Stimulated activated CD4-positive, alpha-beta T cell treated with anti-CD3 and anti-CD28 coated beads, TNF-alpha, amount 100 ng/mL, for 48 hours (primary cell): Measurements from ENCODE around the gene DNM2.
"Not testable (repeated sequence)": the region's sequence is repeated elsewhere in the genome, so short reads cannot be mapped to it uniquely, and the experiment has no call there.

Experiments
- DNase-seq, 3 donors: peaks; one replicate each; pipeline ENCODE4 v3.0.0-alpha.2; 2020; ENCODE audit warnings: low read depth in 3 of 3

The DNM2 gene

DNA sequence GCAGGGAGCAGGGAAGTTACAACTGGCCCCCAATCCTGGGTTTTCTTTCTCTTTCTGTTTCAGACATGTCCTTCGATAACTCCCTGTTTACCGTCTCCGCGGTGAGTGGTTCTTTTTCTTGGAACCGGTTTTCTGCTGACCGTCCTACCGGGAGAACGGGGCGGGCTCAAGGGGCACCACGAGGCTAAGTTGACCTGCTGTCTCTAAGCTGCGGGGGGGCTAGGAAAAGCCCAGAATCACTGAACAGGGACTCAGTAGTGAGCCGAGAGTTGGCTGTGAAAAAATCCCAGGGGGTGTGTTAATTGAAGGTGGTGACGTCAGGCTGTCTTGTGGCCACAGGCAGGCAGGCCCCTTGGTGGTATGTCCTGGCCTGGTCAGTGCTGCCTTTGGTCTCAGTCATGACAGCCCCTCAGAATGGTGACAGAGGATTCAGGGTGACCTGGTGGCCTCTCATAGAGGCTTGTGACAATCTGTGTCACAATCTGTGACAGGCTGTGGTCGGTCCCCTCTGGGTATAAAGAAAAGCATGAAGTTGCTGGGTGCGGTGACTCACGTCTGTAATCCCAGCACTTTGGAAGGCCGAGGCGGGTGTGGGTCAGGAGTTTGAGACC, 145.3 kb downstream of the DNM2 start:
- DNase-seq, result no peak

DNA sequence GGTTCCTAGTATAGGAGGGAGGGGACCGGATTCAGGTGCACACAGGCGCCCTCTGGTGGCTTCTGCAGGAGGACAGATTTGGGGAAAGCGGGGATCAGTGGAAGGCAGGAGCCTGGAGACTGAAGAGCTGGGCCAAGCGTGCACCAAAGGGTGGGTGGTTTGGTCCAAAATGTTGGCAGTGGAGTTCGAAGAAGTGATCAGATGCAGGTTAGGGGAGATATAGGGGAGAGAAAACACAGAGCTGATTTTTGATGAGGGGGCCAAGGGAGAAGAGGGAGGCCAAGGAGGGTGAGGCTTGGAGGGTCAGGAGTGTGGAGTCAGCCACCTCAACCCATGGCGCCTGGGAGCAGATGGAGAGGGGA, 146.6 kb downstream of the DNM2 start:
- peak; percentile 67 to 80 (median 73) for DNase-seq

DNA sequence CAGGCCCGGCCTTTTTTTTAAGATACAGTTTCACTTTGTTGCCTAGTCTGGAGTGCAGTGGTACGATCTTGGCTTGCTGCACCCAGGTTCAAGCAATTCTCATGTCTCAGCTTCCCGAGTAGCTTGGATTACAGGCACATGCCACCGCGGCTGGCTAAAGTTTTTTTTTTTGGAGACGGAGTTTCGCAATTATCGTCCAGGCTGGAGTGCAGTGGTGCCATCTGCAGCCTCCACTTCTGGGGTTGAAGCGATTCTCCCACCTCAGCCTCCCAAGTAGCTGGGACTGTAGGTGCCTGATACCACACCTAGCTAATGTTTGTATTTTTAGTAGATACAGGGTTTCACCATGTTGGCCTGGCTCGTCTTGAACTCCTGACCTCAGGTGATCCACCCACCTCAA, 148.6 kb downstream of the DNM2 start:
- no peak for DNase-seq

DNA sequence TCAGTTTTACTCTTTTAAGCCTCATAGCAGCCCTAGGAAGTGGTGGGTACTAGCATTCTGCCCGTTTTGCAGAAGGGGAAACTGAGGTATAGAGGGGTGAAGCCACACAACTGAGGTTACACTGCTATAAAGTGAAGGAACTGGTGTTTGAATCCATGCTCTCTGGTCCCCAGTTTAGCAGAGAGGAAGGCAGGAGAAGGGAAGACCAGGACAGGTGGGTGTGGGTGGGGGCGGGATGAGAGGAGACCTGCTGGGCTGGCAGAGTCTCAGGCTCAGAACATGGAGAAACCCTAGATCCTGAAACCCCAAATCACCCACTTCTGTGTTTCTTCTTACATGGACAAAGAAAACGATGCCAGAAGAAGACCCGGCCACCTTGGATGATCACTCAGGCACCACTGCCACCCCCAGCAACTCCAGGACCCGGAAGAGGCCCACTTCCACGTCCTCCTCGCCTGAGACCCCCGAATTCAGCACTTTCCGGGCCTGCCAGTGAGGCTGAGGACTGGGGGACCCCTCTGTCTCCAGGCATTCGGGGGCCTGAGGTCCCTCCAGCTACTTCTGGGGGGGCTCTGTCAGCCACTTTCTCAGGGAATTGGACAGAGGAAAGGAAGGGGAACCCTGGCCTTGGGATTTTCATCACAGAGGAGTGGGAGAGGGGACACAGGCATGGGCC, 151.1 kb downstream of the DNM2 start:
- DNase-seq, result no peak

DNA sequence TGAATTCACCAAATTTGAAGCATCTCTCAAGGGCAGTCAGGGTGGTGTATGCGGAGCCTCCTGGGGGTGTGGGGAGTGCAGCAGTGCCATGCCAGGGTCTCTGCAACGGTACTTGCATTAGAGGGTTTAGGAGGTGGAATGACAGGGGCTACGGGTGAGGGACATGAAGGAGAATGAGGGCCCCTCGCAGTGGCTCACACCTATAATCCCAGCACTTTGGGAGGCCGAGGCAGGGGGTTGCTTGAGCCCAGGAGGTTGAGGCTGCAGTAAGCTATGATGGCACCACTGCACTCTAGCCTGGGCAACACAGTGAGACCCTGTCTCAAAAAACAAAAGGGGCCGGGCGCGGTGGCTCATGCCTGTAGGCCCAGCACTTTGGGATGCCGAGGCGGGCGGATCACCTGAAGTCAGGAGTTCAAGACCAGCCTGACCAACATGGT, 152.0 kb downstream of the DNM2 start:
- DNase-seq, result not testable (repeated sequence)

- DNase-seq, result no peak
These were observed 152.6 kb downstream of the DNM2 start for GRCh38 chr19:10870501-10870954.

- peak; percentile 99 for DNase-seq
These were observed 153.2 kb downstream of the DNM2 start, which contains the start of gene CARM1 for GRCh38 chr19:10870955-10871603. TSS of gene CARM1 (plus strand) at chr19:10871553. CDS start at chr19:10871703, 150 bp downstream.

DNA sequence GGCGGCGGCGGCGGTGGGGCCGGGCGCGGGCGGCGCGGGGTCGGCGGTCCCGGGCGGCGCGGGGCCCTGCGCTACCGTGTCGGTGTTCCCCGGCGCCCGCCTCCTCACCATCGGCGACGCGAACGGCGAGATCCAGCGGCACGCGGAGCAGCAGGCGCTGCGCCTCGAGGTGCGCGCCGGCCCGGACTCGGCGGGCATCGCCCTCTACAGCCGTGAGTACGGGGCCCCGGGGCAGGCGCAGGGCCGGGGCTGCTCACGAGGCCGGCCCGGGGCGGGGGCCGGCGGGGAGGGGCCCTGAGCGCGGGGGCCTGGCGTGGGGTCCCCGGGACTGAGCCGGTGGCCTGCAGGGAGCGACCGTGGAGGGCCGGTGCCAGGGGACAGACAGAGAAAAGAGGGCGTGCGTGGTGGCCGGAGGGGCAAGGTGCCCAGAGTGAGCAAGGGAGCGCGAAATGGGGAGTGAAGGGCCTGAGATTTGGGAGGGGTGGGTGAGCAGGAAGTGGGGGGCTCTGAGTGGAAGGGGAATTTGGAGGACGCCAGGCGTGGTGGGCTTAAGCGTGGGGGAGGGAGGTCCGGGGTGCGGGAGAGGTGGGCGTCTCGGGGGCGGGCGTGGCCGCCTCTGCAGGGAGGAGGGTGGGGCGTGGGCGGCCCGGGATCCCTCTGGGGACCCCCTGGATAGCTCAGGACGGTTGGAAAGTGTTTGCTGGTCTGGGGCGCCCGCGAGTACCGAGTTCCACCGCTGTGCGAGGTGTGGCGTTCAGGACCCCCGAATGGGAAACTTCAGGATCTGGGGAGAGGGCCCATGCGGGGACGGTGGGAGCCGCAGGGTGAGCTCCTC, 154.0 kb downstream of the DNM2 start:
- DNase-seq, result no peak

GRCh38 chr19:10872546-10873107, 154.7 kb downstream of the DNM2 start:
- DNase-seq, result no peak

- DNase-seq, result no peak
These were observed 156.1 kb downstream of the DNM2 start for GRCh38 chr19:10874024-10874423.

GRCh38 chr19:10876459-10877240, 158.8 kb downstream of the DNM2 start:
- no peak for DNase-seq

DNA sequence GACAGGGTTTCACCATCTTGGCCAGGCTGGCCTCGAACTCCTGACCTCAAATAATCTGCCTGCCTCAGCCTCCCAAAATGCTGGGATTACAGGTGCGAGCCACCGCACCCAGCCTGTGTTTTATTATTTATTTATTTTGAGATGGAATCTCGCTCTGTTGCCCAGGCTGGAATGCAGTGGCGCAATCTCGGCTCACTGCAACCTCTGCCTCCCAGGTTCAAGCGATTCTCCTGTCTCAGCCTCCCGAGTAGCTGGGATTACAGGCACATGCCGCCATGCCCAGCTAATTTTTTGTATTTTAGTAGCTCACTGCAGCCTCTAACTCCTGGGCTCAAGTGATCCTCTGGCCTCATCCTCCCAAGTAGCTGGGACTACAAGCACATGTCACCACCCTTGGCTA, 159.7 kb downstream of the DNM2 start:
- DNase-seq, result not testable (repeated sequence)

DNA sequence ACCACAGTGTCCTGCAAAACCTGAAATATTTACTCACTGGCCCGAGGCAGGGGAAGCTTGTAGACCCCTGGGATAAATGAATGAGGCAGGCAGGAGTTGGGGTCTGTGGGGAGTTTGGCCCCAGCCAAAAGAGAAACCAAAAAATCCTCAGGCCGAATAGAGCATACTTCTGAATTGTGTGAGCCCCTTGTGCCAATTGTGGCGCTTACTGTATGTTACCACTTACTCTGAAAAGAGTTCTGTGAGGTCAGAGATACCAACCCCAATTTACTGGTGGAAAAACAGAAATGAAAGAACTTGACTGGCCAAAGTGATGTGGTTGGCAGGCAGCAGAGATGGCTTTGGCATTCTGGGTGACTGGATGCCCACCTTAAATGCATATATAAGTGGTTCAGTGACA, 160.4 kb downstream of the DNM2 start:
- no peak for DNase-seq
